NCI-H526 treated with DMSO at 0.1 percent for 48 hours (cell line): Measurements from ENCODE around the gene SVBP.

Experiments
- DNase-seq: peaks from one replicate; lab custom pipeline; 2025; lab: John Stamatoyannopoulos, UW

Gene SVBP

DNA sequence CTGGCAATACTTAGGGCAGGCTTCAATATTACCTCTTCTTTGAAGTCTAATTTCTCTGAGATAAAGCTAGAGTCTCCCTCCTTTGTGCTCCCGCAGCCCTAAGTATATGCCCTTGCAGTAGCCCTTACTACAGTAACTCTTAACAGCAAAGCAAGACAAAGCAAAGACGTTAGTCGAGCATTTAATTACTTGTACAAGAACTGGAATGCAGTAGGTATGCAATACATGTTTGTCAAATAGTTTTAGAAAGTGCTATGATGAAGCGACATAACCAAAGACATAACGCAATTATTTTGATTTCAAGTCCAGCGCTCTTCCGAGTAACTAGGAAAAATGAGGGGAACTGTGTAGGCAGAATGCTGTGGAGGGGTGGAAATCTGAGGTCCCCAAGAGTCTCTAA lies 51.9 kb downstream of the SVBP start:
- DNase-seq, result no peak

DNA sequence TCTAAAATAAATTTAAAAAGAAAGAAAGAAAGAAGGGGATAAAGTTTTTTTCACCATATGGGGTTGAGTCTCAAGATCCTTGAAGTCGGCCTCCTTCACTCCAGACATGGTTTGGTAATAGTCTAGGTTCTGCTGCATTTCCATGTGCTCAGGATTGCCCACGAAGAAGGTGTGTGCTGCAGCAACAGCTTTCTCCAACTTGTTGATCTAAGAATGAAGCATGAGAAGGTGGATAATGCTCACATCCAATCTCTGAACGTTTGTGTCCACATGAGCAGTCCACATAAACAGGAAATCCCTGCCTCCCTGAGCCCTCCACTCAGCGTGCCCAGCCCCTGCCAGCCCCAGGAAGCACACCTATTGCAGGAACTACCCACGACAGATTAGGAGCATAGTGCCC lies 54.9 kb downstream of the SVBP start:
- no peak for DNase-seq

DNA sequence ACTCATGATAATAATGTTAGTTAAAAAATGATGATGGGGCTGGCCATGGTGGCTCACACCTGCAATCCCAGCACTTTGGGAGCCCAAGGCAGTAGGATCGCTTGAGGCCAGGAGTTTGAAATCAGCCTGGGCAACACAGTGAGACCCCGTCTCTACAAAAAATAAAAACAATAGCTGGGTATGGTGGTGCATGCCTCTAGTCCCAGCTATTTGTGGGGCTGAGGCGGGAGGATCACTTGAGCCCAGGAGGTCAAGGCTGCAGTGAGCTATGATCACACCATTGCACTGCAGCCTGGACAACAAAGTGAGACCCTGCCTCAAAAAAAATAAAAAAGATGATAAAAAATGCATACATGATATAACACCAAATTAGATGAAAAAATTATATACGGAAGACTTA lies 55.6 kb downstream of the SVBP start:
- DNase-seq, result no peak

DNA sequence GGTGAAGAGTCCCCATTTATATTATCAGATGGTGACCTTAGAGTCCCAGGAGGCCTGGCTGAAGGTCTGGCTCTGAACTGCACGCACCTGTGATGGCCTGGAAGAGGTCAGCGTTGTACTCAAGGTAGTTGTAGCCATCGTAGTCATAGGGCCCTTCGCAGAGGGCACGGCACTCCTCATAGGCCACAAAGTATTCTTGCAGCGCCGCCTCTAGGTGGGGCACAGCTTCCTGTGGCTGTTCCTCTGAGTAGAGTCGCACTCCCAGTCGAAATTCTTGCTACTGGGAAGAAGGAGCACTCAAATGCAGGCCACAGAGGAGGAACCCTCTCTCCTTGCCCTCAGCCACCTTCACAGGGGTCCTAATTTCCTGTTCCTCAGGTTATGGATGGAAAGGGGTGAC lies 58.1 kb downstream of the SVBP start:
- no peak for DNase-seq

DNA sequence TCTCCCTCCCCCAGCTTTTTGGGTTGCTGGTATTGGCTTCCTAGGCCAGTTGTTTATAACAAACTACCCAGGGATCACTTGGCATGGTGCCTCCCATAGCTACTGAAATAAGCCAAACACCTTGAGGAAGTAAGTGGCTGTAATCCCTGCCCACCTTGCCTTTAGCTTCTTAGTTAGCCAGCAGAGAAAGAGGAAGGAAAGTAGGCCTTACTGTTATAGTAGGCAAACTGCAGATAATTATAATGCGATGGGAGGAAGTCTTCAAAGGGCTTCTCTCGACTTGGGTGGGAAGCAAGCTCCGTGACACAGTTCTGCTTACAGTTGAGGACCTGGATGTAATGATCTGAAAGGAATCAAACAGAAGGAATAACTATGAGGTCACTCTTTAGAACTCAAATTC lies 58.6 kb downstream of the SVBP start:
- no peak for DNase-seq

DNA sequence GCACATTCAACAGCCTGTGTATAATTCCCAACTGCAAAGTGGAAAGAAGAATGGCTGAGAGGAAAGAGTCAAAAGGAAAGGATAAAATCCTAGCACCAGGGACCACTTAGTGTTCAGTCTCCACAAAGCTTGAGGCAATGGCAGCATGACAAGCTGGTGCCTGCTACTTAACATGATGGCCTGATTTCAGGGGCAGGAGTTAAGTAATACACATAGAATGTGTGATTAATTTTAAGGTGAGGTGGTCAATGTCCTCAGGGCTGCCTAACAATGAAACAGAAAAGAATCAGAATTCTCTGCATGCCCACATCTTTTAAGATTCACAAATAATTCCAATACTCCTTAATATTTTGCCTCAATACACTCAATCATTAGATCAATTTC lies 59.3 kb downstream of the SVBP start:
- no peak for DNase-seq
